C4-2B (cell line): ENCODE data around the gene NAA80.

Experiments
- ZFX ChIP-seq: fragments of 450-650 bp; IDR thresholded peaks from 2 replicates; pipeline ENCODE4 v1.6.1; 2017
- TF ChIP-seq, protein P1 (sequence below): fragments of 450-650 bp; conservative IDR thresholded peaks from 2 replicates; pipeline ENCODE4 v1.5.1; 2017; ENCODE audit warnings: mild to moderate bottlenecking

DNA sequence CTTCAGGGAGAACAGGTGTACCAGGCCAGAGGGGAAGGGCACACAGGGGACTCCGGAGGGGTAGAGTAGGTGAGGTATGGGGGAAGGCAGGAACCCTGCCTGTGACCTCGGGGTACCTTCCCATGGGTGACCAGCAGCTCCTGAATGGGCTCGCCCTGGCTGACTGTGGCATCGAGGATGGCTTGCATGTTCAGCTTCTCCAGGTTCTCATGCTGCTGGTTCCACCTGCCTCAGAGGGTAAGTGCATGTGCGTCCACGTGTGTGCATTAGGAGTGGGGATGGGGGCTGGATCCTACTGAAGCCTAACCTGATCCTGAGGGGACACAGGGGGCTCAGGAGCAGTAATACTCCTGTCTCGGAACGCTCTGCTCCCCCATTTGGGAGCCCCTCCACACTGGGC is 45.8 kb upstream of the NAA80 start:
- TF ChIP-seq, protein P1, sequence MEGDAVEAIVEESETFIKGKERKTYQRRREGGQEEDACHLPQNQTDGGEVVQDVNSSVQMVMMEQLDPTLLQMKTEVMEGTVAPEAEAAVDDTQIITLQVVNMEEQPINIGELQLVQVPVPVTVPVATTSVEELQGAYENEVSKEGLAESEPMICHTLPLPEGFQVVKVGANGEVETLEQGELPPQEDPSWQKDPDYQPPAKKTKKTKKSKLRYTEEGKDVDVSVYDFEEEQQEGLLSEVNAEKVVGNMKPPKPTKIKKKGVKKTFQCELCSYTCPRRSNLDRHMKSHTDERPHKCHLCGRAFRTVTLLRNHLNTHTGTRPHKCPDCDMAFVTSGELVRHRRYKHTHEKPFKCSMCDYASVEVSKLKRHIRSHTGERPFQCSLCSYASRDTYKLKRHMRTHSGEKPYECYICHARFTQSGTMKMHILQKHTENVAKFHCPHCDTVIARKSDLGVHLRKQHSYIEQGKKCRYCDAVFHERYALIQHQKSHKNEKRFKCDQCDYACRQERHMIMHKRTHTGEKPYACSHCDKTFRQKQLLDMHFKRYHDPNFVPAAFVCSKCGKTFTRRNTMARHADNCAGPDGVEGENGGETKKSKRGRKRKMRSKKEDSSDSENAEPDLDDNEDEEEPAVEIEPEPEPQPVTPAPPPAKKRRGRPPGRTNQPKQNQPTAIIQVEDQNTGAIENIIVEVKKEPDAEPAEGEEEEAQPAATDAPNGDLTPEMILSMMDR: no peak
- no peak for TF ChIP-seq ZFX
